ENCODE measurements around the gene RABGEF1.
"Not testable (repeated sequence)": the region's sequence is repeated elsewhere in the genome, so short reads cannot be mapped to it uniquely, and the experiment has no call there.

The RABGEF1 gene

DNA sequence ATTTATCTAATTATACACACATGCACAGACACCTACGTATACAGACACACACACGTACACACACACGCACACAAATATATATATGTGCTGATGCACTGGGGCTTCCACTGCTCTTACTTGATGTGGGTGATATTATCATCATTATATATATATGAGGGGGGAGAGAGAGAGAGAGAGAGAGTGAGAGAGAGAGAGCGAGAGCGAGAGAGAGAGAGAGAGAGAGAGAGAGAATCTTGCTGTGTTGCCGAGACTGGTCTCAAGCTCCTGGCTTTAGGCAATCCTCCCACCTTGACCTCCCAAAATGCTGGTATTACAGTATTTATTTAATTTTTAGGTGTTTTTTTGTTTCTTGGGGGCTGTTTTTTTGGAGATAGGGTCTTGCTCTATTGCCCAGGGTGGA, 3.6 kb upstream of the RABGEF1 start:
- no peak for DNase-seq

- DNase-seq: no peak
Measured at GRCh38 chr7:66737667-66738066, 2.9 kb upstream of the RABGEF1 start.

- no peak for DNase-seq
Measured at GRCh38 chr7:66739477-66739876, 1.1 kb upstream of the RABGEF1 start.

DNA sequence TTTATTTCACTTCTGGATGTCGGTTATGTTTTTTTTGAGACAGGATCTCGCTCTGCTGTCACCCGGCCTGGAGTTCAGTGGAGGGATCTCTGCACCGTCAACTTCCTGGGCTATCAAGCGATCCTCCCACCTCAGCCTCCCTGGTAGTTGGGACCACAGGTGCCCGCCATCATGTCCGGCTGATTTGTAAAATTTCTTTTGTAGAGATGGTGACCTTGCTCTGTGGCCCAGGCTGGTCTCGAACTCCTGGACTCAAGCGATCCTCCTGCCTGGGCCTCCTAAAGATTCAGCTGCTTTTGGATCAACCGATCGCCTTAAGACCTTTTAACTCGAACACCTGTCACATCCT, 606 bp upstream of the RABGEF1 start:
- DNase-seq: no peak

DNA sequence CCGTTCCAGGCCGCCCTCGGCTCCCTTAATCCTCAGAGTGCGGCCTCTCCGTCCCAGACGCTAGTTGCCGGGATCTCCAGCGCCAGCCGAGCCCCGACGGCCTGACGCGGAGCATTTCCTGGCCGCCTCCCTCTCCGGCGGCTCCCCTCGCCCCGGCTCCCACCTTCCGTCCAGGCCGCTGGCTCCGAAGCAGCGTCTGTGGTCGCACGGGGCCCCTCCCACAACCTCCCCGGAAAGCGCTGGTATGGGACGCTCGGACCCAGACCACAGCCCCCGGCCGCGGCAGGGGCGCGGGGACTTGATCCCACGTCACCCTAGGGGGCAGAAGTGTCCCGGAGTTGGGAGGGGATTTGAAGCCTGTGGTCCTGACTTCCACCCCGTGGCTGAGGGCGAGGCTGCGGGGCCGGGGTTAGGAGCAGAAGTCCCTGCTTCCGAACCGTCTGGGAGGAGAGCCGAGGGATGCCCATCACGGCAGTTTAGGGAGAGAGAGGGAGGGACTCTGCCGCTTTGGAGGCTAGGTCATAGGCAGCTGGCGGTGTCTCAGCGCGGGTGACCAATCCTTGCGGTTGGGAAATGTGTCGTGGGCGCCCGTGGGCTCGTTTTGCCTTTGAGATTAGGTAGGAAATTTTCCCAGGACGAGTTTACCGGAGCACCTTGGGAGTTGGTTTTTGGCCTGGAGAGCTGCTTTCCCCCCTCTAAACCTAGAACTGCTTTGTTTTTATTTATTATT, 612 bp downstream of the RABGEF1 start:
- peak; percentile 46 to 52 for DNase-seq

DNA sequence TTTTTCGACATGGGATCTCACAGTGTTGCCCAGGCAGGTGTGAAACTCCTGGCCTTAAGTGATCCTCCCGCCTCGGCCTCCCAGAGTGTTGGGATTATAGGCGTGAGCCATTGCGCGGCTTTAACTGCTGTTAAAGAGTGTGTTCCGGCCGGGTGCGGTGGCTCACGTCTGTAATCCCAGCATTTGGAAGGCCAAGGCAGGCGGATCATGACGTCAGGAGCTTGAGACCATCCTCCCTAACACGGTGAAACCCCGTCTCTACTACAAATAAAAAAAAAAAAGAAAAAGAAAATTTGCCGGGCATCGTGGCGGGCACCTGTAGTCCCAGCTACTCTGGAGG, 1.1 kb downstream of the RABGEF1 start:
- no peak for DNase-seq

DNA sequence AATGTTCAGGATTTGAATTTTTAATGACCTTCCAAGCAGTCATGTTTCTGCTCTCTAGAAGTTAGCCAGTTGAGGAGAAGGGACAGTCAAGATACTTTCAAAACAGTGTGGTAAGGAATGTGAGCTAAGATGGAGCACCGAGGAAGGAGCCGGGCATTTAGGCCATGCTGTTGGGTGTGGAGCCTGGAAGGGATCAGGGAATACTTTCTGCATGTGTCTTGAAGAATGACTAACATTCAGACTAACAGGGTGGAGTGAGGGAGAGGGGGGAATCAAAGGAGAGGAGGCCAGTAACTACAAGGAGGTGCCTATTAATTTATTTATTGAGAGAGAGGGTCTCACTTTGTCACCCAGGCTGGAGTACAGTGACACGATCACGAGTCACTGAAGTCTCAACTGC, 1.8 kb downstream of the RABGEF1 start:
- DNase-seq: not testable (repeated sequence)

- no peak for DNase-seq
Measured at GRCh38 chr7:66743920-66744319, 3.4 kb downstream of the RABGEF1 start.

DNA sequence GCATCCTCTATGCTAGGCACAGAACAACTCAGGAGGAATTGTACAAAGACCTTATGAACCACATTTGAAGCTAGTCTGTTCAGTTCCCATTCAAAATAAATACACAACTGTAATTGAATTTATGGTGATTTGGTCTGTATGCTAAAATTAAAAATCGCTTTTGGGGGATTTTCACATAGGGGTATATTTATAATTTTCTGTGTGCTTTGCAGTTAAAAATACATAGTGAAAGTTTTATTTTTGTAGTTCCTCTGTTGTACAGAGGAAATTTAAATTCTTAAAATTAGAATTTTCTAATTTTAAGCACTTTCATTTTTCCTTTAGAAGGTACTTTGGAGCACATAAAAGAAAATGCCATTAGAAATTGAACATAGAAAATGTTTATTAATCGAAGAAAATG, 6.9 kb downstream of the RABGEF1 start:
- no peak for DNase-seq

DNA sequence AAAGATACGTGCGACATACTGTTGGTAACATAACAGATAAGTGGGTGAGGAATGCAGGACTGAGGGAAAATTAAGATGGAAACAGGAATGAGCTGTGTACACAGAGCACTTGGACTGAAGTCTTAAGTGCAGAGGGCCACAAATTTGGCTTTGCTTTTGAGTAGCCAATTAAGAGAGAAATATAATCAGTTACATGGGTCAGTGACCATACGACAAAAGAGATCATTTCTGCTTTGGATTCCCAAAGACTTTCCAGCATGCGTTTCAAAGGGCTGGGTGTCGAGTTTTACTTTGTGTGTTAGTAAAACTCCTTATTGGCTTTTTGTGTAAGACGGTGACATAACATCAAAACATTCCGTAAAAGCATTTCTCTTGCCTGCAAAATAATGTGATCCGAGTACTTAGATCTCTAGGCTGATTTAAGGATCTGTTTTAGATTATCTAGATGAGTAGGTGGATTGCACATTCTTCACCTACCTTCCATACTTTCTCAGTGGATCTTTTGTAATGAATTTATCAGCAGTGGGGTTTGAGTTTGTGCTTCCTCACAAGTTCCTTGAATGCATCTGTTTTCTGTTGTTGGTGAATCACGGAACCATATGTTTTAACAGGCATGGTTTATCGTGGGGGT, 7.5 kb downstream of the RABGEF1 start:
- no peak for DNase-seq

DNA sequence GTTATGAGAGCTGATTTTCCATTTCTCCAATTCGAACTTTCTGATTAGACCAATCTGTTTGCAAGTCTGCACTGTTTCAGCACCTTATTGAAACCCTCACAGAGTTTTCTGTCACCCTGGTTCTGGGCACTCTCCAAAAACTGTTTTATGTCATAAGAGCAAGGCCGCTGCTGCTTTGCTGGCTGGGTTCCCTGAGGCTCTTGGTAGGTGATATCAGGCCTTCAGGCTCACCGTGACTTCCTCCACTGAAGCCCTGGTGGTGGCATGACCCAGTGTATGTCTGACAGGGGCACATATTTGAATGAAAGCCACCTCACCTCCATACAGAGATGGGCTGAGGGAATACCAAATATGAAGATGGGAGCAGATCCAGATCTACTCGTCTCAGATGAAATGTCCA, 8.3 kb downstream of the RABGEF1 start:
- no peak for DNase-seq

GRCh38 chr7:66751945-66752344, 11.4 kb downstream of the RABGEF1 start:
- DNase-seq: no peak

DNA sequence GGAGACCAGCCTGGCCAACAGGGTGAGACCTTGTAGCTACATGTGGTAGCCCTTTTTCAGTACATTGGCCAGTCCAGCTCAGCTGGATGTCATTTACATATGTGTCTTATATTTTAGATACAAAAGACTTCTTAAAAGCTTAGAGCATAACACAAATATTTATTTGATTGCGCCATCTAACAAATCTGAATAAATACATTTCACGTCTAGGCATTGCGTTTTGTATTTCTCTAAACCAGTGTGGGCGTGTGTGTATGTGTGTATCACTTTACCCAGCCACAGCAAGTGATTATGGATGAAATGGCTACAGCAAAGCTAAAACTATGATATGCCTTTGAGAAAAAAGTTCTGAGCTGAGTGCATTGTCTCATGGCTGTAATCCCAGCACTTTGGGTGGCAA, 14.0 kb downstream of the RABGEF1 start:
- DNase-seq: no peak

DNA sequence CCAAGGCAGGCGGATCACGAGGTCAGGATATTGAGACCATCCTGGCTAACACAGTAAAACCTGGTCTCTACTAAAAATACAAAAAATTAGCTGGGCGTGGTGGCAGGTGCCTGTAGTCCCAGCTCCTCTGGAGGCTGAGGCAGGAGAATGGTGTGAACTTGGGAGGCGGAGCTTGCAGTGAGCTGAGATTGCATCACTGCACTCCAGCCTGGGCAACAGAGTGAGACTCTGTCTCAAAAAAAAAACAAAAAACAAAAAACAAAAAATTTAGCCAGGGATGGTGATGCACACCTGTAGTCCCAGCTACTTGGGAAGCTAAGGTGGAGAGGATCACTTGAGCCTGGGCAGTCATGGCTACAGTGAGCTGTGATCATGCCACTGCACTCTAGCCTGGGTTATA, 14.5 kb downstream of the RABGEF1 start:
- DNase-seq: not testable (repeated sequence)

DNA sequence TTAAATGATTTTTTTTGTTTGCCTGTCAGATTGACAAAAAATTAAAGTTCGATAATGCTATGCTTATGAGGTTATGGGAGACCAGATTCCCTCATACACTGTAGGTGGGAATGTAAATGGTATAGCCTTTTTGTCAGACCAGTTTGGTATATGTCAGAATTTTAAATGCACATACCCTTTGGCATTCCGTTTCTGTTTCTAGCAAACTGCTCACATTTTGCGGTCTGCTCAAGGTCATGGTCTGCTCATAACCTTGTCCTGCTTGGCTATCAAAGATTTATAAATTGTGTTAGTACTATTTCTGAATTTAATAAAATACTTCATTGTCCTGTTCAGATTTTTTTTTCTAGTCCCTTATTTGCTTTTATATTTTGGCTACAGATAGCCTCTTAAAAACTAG, 15.7 kb downstream of the RABGEF1 start:
- not testable (repeated sequence) for DNase-seq

- no peak for DNase-seq
Measured at GRCh38 chr7:66756889-66757288, 16.4 kb downstream of the RABGEF1 start.

DNA sequence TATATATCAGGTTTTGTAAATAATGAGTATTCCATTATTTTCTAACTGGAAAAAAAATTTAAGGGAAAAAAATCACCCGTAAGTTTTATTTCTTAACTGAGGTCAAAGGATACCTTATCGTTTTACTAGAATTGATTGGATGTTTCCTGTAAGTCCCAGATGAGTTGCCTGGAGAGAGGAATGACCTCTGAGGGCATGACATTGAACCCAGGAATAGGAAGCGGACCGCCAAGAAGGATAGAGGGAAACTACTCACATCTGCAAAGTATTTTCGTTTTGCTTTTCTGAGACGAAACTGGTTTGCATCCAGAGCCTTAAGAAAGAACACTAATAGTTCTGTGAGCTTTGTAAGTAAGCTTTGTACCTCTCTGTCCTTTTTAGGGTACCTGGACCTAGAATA, 17.4 kb downstream of the RABGEF1 start:
- no peak for DNase-seq

- peak in 1 of 2 donors; percentile 65 for DNase-seq
Measured at GRCh38 chr7:66758950-66759628, 18.6 kb downstream of the RABGEF1 start.

DNA sequence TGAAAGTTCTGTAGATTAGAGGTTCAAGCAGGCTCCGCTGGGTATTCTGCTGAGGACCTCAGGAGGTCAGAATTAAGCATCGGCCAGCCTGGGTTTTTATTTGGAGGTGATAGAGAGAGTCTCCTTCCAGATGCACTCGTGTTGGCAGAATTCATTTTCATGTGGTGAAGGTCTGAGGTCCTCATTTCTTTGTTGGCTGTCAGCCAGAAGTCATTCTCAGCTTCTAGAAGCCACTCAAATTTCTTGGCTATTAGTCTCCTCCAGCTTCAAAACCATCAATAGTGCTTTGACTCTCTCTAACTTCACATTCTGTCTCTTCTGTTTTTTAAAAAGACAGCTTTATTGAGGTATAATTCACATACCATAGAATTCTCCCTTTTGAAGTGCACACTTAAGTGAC, 22.6 kb downstream of the RABGEF1 start:
- not testable (repeated sequence) for DNase-seq

- DNase-seq: not testable (repeated sequence)
Measured at GRCh38 chr7:66763633-66764355, 23.3 kb downstream of the RABGEF1 start.

- not testable (repeated sequence) for DNase-seq
Measured at GRCh38 chr7:66764905-66765304, 24.4 kb downstream of the RABGEF1 start.

- not testable (repeated sequence) for DNase-seq
Measured at GRCh38 chr7:66765322-66766025, 24.9 kb downstream of the RABGEF1 start.

DNA sequence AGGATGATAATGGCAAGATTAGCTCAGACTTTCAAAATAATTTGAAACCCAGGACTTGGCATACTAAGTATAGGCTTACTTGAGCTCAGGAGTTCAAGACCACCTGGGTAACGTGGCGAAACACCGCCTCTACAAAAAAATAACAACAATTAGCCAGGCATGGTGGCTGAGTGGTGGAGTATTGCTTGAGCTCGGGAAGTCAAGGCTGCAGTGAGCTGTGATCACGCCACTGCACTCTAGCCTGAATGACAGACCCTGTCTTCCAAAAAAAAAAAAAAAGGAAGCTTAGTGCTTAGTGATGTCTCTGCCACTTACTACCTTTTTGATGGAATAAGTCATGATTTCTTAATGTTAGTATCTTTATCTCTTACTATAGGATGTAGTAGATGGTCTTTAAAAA, 25.5 kb downstream of the RABGEF1 start:
- no peak for DNase-seq
